SU-DHL-6 (cell line): ENCODE measurements around the gene SLC16A7.
"Not testable (repeated sequence)": the region's sequence is repeated elsewhere in the genome, so short reads cannot be mapped to it uniquely, and the experiment has no call there.

ENCODE experiments used
- H2AFZ ChIP-seq: fragments of 200-600 bp; sonication (generic); 2 replicates; pipeline ENCODE4 v1.6.1; 2014; ENCODE audit warnings: low read depth, mild to moderate bottlenecking, moderate library complexity, mixed read lengths, antibody characterized with exemption, low read length; ENCODE audit not compliant: severe bottlenecking
- H3F3A ChIP-seq: fragments of 200-600 bp; shearing (Covaris generic); 2 replicates; pipeline ENCODE4 v1.6.0; 2016; ENCODE audit warnings: antibody characterized with exemption, mild to moderate bottlenecking; ENCODE audit not compliant: insufficient read depth
- H3K27ac ChIP-seq: fragments of 200-600 bp; sonication (generic); 2 replicates; pipeline ENCODE4 v1.5.1; 2016; ENCODE audit warnings: low read depth, mild to moderate bottlenecking, low read length, moderate library complexity, mixed read lengths
- H3K27me3 ChIP-seq: fragments of 200-600 bp; sonication (generic), shearing (Covaris generic); 2 replicates; pipeline ENCODE4 v1.6.0; 2014; ENCODE audit warnings: mild to moderate bottlenecking, low read length
- H3K36me3 ChIP-seq: fragments of 200-600 bp; sonication (generic); 2 replicates; pipeline ENCODE4 v1.6.1; 2014; ENCODE audit warnings: mild to moderate bottlenecking, low read length, mixed read lengths
- H3K4me2 ChIP-seq: fragments of 300-600, 200-600 bp; shearing (Covaris generic), sonication (generic); 2 replicates; pipeline ENCODE4 v1.6.0; 2014; ENCODE audit warnings: low read length, low read depth, mild to moderate bottlenecking; ENCODE audit not compliant: poor library complexity, severe bottlenecking
- H3K4me3 ChIP-seq: fragments of 200-600 bp; sonication (generic); 2 replicates; pipeline ENCODE4 v1.5.1; 2014; ENCODE audit warnings: antibody characterized with exemption, low read length, mild to moderate bottlenecking, mixed read lengths; ENCODE audit not compliant: insufficient read depth, poor library complexity, severe bottlenecking
- H3K79me2 ChIP-seq: fragments of 200-600 bp; sonication (generic); 2 replicates; pipeline ENCODE4 v1.6.1; 2014; ENCODE audit warnings: mild to moderate bottlenecking, low read length, moderate library complexity; ENCODE audit not compliant: insufficient read depth
- H3K9ac ChIP-seq: fragments of 200-600 bp; sonication (generic); 2 replicates; pipeline ENCODE4 v1.7.0; 2014; ENCODE audit warnings: mild to moderate bottlenecking, low read length
- H3K9me2 ChIP-seq: fragments of 200-600 bp; sonication (generic); replicated peaks from 2 replicates; pipeline ENCODE4 v1.6.1; 2014; ENCODE audit warnings: low read length; ENCODE audit not compliant: insufficient read depth
- H3K9me3 ChIP-seq: fragments of 200-600 bp; sonication (generic); 2 replicates; pipeline ENCODE4 v1.6.1; 2014; ENCODE audit warnings: low read length, mixed read lengths; ENCODE audit not compliant: insufficient read depth
- H4K20me1 ChIP-seq: fragments of 200-600 bp; sonication (generic); 2 replicates; pipeline ENCODE4 v1.6.1; 2014; ENCODE audit warnings: low read depth, mild to moderate bottlenecking, antibody characterized with exemption, low read length, moderate library complexity, mixed read lengths
- CTCF ChIP-seq: fragments of 200-600 bp; sonication (generic); IDR thresholded peaks from one replicate; pipeline ENCODE4 v1.5.1; 2017; ENCODE audit warnings: antibody characterized with exemption, mild to moderate bottlenecking, low read length, moderate library complexity; ENCODE audit not compliant: insufficient read depth, poor library complexity, severe bottlenecking
- EZH2phosphoT487 ChIP-seq: fragments of 200-600 bp; sonication (generic), shearing (Covaris generic); conservative IDR thresholded peaks from 2 replicates; pipeline ENCODE4 v1.6.1; 2018; ENCODE audit warnings: mild to moderate bottlenecking, antibody characterized with exemption, low read length, moderate library complexity, mixed read lengths

SLC16A7 gene

GRCh38 chr12:59600171-59600570 is 4.3 kb downstream of the SLC16A7 start:
- peaks cover 13% of the 10 kb centered on the region; the same call in 1 of the 2 replicates for H3K36me3 ChIP-seq
- H3K4me3 ChIP-seq = no peak overlapping the region
- H3K4me2 ChIP-seq = no peak overlapping the region
- no peaks in the 10 kb centered on the region for H3K9me2 ChIP-seq
- H4K20me1 ChIP-seq = no peaks in the 10 kb centered on the region
- no peak for TF ChIP-seq EZH2phosphoT487
- peaks cover 77% of the 10 kb centered on the region for H3K79me2 ChIP-seq
- no peaks in the 10 kb centered on the region for H3K9me3 ChIP-seq
- no peak overlapping the region for H3K9ac ChIP-seq
- peaks cover 15% of the 10 kb centered on the region for H3F3A ChIP-seq
- no peaks in the 10 kb centered on the region for H3K27me3 ChIP-seq
- H2AFZ ChIP-seq = no peak overlapping the region
- no peak overlapping the region for H3K27ac ChIP-seq

- Histone ChIP-seq H2AFZ (no peak overlapping the region), H3K27me3 (no peaks in the 10 kb centered on the region), H3K36me3 (peaks cover 22% of the 10 kb centered on the region), H4K20me1 (no peaks in the 10 kb centered on the region), H3F3A (no peaks in the 10 kb centered on the region; the same call in 1 of the 2 replicates), H3K4me2 (no peak overlapping the region), H3K27ac (no peak overlapping the region), H3K9me2 (no peaks in the 10 kb centered on the region), H3K9me3 (peaks cover 4% of the 10 kb centered on the region; the same call in 1 of the 2 replicates), H3K79me2 (peaks cover 66% of the 10 kb centered on the region), H3K9ac (no peak overlapping the region), H3K4me3 (no peak overlapping the region)
- TF ChIP-seq CTCF = no peak
- no peak for TF ChIP-seq EZH2phosphoT487
Observed at GRCh38 chr12:59603754-59604153, 7.9 kb downstream of the SLC16A7 start.

- not testable (repeated sequence) for H2AFZ ChIP-seq, H3K27ac ChIP-seq, H4K20me1 ChIP-seq, H3K27me3 ChIP-seq, H3F3A ChIP-seq, H3K4me2 ChIP-seq, H3K4me3 ChIP-seq, H3K9me2 ChIP-seq, H3K9ac ChIP-seq
- Histone ChIP-seq H3K79me2 (peaks cover 28% of the 10 kb centered on the region), H3K36me3 (peaks cover 32% of the 10 kb centered on the region), H3K9me3 (peaks cover 41% of the 10 kb centered on the region; the same call in 1 of the 2 replicates)
Observed at GRCh38 chr12:59612823-59613434, 17.1 kb downstream of the SLC16A7 start.

- peaks cover 24% of the 10 kb centered on the region; the same call in 1 of the 2 replicates for H3K9me3 ChIP-seq
- no peak overlapping the region for H2AFZ ChIP-seq
- peaks cover 4% of the 10 kb centered on the region; the same call in 1 of the 2 replicates for H3F3A ChIP-seq
- no peak overlapping the region for H3K4me2 ChIP-seq
- no peak overlapping the region for H3K4me3 ChIP-seq
- peaks cover 26% of the 10 kb centered on the region; the same call in 1 of the 2 replicates for H3K79me2 ChIP-seq
- no peak overlapping the region for H3K9ac ChIP-seq
- H3K27ac ChIP-seq = no peak overlapping the region
- TF ChIP-seq EZH2phosphoT487 (no peak), CTCF (no peak)
- no peaks in the 10 kb centered on the region for H4K20me1 ChIP-seq
- peaks cover 16% of the 10 kb centered on the region for H3K36me3 ChIP-seq
- no peaks in the 10 kb centered on the region for H3K27me3 ChIP-seq
- no peaks in the 10 kb centered on the region for H3K9me2 ChIP-seq
Observed at GRCh38 chr12:59615392-59616165, 19.8 kb downstream of the SLC16A7 start.
